ENCODE measurements around the gene ITPKA.

Gene ITPKA

DNA sequence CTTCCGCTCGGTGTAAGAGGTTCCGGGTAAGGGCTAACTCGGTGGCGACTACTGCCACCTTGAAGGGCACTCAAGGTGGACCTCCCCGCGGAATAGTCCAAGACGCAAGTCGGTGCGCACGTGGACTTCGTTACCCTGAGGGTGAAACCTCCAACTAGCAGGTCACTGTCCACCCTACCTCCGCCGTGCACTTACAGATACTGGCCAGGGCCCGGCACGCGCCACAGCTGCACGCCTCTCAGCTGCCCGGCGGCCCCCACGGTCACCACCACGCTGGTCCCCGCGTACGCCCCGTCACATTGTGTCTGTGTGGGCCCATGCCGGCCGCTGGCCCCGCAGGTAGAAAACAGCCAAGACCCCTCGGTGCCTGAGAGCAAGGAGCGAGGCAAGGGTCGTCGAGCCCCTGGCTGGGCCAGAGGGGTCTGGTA lies 18.9 kb downstream of the ITPKA start:
- TF ChIP-seq, protein P1, sequence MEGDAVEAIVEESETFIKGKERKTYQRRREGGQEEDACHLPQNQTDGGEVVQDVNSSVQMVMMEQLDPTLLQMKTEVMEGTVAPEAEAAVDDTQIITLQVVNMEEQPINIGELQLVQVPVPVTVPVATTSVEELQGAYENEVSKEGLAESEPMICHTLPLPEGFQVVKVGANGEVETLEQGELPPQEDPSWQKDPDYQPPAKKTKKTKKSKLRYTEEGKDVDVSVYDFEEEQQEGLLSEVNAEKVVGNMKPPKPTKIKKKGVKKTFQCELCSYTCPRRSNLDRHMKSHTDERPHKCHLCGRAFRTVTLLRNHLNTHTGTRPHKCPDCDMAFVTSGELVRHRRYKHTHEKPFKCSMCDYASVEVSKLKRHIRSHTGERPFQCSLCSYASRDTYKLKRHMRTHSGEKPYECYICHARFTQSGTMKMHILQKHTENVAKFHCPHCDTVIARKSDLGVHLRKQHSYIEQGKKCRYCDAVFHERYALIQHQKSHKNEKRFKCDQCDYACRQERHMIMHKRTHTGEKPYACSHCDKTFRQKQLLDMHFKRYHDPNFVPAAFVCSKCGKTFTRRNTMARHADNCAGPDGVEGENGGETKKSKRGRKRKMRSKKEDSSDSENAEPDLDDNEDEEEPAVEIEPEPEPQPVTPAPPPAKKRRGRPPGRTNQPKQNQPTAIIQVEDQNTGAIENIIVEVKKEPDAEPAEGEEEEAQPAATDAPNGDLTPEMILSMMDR (IDR thresholded peaks at IDR 0.05; ENCODE audit: extremely low read depth, missing control alignments), result no peak
- DNase-seq (ENCODE audit: low spot score), result no peak

DNA sequence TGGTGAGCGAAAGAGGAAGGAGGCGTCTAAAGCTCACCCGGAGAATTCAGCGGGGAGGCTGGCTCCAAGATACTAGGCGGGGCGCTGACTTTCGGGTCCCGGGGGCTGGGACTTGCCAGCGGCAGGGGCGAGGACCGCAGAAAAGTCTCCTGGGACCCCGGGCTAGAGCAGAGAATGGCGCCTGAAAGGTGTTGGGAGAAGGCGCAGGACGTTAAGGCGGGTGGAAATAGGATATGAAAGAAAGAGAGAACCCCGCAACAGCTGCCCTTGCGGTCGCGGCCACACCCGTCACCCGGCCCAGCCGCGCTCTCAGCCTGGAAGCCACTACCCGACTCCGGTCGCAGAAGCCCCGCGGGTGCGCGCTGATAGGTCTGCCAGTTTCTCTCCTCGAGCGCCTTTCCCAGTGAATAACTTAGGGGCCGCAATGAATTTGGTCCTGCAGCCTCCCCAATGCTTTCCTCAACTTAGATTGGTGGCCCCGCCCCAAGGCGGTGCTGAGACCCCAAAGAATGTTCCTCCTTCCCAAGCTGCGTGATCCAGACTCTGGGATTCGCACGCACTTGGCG lies 19.3 kb downstream of the ITPKA start:
- peak; percentile 65 for DNase-seq (ENCODE audit: low spot score)
- TF ChIP-seq, protein P1 (IDR thresholded peaks at IDR 0.05; ENCODE audit: extremely low read depth, missing control alignments), result no peak

DNA sequence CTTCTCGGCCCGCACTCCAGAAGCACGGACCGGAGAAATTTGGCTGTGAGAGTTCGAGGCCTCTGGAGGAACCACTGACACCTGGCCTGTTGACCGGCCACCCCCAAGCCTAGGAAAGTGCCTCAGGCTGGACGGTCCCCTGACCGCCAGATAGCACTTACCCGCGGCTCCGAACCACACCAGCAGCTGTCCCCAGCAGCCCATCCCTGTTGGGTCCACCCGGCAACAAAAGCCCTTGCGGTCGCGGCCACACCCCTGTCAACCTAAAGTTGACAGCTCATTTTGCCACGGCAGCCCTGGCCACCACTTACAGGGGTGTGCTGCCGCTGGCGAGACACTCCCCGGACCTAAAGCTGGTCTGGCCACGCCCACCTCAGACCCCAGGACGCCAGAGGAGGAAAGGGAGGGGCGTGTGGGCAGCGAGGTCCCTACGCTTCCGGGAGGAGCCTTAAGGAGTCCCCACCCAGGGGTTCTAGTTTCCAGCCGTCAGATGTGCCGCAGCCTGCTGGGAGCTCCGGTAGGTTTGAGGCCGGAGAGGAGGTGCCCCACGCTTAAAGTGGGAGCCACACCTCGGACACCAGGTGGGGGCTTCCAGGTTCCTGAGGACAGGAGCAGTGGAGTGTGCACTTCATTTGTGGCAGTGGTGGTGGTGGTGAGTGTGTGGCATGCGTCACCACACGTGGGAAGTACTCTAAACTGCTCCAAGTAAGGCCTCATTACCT lies 20.0 kb downstream of the ITPKA start, which contains the start of gene LTK:
Gene LTK, minus strand, starts transcription at position 322 of the 722 bp plus-strand sequence. Its CDS starts 118 bp downstream, at position 204.
- peak; percentile 53 for DNase-seq (ENCODE audit: low spot score)
- TF ChIP-seq, protein P1 (IDR thresholded peaks at IDR 0.05; ENCODE audit: extremely low read depth, missing control alignments), result no peak

DNA sequence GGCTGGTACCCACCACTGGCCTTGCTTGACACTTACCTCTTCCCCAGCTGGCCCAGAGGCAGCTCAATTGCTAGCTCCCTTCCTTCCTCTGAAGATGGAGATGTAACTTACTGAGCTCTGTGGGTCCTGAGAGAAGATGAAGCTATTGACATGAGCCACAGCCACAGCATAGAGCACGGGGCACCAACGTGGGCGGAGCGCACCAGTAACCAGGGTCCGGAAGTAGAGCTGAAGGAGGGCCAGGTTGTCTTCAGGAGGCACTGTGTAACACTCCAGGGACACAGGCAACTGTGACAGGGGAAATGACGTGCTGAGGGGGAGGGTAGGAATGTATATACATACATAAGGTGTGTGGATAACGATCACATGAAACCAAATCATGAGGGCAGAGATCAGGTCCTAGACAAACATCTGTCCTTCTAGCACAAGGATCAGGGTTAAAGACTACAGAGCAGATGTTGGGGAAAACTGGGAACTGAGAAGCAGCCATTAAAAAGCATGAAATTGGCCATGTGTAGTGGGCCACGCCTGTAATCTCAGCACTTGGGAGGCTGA lies 24.3 kb downstream of the ITPKA start:
- TF ChIP-seq, protein P1 (IDR thresholded peaks at IDR 0.05; ENCODE audit: extremely low read depth, missing control alignments), result no peak
- DNase-seq (ENCODE audit: low spot score), result no peak

DNA sequence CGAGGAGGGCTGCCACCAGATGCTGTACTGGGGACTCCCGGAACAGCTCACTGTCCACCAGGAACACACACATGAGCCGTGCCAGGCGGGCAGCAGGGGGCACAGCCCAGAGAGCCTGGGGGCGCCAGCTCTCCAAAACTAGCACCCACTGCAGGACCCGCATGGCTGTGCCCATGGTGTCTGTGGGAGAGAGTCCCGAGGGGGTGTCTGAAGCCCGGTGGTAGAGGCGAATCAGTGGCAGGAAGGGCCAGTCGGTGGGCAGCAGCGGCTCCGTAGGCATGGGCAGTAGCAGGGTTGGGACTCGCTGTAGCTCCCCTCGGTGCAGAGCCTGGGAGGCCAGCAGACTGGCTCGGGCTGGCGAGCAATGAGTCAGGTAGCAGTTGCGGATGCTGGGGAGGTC lies 27.0 kb downstream of the ITPKA start:
- DNase-seq (ENCODE audit: low spot score), result no peak
- TF ChIP-seq, protein P1 (IDR thresholded peaks at IDR 0.05; ENCODE audit: extremely low read depth, missing control alignments), result no peak

DNA sequence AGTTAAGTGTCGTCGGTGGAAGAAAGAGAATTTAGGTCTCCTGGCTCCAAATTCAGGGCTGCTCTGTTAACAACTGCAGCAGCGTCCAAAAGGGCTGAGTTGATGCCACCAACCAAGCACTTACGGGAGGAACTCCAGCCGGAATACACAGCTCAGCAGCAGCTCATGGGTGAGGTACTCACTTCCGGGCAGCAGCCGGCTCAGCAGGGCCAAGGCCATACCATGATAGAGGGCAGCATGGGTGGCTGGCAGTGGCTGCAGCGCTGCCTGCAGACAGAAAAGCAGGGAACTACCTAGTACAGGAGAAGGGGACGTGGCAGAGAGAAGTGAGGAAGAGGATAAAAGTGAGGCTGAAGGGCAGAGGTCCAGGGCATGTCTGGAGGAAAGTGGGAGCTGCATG lies 27.9 kb downstream of the ITPKA start:
- DNase-seq (ENCODE audit: low spot score), result no peak
- TF ChIP-seq, protein P1 (IDR thresholded peaks at IDR 0.05; ENCODE audit: extremely low read depth, missing control alignments), result no peak

DNA sequence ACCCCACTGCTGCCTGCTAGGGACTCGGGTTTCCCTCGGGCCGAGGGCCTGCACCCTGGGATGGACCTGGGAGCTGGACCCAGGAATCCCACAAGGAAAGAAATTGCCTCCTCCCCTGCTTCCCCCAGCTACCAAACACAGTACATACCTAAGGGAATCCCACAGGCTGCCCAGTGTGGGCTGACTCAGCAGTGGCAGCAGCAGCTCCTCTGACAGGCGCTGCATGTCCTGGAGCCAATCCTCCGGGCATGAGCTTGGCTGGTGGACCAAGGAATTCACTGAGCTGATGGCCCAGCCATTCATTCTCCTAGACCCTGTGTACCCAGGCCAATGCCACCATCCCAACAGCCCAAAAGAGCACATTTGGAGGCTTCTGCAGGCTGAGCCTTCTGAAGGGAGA lies 29.4 kb downstream of the ITPKA start:
- no peak for DNase-seq (ENCODE audit: low spot score)
- TF ChIP-seq, protein P1 (IDR thresholded peaks at IDR 0.05; ENCODE audit: extremely low read depth, missing control alignments), result no peak

Measured in GM20000 (cell line).